ENCODE results near the gene ISM2.

ISM2 gene

DNA sequence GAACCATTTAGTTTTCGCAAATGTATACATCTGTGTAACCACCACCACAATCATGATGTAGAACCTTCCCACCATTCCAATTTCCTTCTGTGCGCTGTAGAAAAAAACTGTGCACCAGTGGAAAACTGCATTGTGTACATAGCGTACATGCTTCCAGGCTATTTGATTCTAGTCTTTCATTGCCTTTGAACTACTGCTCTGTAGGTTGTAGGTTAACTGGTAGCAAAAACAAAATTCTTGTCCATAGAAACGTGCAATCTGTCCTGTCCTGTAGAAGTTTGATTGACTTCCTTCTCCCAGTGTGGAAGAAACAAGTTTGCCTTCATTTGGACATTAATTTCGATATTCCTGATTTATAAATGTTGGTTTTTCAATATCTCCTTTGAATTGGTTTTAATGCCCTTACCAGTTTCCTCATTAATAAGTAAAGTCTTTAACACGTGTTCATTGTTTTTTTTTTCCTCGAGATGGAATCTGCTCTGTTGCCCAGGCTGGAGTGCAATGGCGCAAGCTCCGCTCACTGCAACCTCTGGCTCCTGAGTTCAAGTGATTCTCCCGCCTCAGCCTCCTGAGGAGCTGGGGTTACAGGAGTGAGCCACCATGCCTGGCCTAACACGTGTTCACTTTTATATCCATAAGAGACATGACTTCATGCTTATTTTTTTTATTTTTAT is 3.6 kb upstream of the ISM2 start:
- TF ChIP-seq, protein P1, sequence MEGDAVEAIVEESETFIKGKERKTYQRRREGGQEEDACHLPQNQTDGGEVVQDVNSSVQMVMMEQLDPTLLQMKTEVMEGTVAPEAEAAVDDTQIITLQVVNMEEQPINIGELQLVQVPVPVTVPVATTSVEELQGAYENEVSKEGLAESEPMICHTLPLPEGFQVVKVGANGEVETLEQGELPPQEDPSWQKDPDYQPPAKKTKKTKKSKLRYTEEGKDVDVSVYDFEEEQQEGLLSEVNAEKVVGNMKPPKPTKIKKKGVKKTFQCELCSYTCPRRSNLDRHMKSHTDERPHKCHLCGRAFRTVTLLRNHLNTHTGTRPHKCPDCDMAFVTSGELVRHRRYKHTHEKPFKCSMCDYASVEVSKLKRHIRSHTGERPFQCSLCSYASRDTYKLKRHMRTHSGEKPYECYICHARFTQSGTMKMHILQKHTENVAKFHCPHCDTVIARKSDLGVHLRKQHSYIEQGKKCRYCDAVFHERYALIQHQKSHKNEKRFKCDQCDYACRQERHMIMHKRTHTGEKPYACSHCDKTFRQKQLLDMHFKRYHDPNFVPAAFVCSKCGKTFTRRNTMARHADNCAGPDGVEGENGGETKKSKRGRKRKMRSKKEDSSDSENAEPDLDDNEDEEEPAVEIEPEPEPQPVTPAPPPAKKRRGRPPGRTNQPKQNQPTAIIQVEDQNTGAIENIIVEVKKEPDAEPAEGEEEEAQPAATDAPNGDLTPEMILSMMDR (IDR thresholded peaks at IDR 0.05; ENCODE audit: low read depth, low read length), result no peak
- Histone ChIP-seq H3K27me3 (ENCODE audit: insufficient read depth, low read depth, severe bottlenecking) (peaks cover 16% of the 10 kb centered on the region), H3K27ac (no peak overlapping the region), H3K4me3 (ENCODE audit: low read depth, low read length) (no peak overlapping the region), H3K36me3 (no peaks in the 10 kb centered on the region), H3K9me3 (ENCODE audit: severe bottlenecking) (no peaks in the 10 kb centered on the region)
- DNase-seq, result no peak

- no peak for DNase-seq
- TF ChIP-seq, protein P1 (IDR thresholded peaks at IDR 0.05; ENCODE audit: low read depth, low read length), result no peak
- H3K4me3 ChIP-seq (ENCODE audit: low read depth, low read length), result peak overlapping the region; percentile 65
- H3K27me3 ChIP-seq (ENCODE audit: insufficient read depth, low read depth, severe bottlenecking), result peaks cover 16% of the 10 kb centered on the region
- H3K36me3 ChIP-seq, result no peaks in the 10 kb centered on the region
- H3K27ac ChIP-seq, result no peak overlapping the region
- H3K9me3 ChIP-seq (ENCODE audit: severe bottlenecking), result no peaks in the 10 kb centered on the region
Measured at GRCh38 chr14:77498984-77499527, 440 bp upstream of the ISM2 start.

GRCh38 chr14:77495334-77495733 is 3.3 kb downstream of the ISM2 start:
- Histone ChIP-seq H3K36me3 (no peaks in the 10 kb centered on the region), H3K27ac (no peak overlapping the region), H3K9me3 (ENCODE audit: severe bottlenecking) (no peaks in the 10 kb centered on the region), H3K27me3 (ENCODE audit: insufficient read depth, low read depth, severe bottlenecking) (peaks cover 16% of the 10 kb centered on the region), H3K4me3 (ENCODE audit: low read depth, low read length) (no peak overlapping the region)
- TF ChIP-seq, protein P1 (IDR thresholded peaks at IDR 0.05; ENCODE audit: low read depth, low read length), result no peak
- DNase-seq, result no peak

DNA sequence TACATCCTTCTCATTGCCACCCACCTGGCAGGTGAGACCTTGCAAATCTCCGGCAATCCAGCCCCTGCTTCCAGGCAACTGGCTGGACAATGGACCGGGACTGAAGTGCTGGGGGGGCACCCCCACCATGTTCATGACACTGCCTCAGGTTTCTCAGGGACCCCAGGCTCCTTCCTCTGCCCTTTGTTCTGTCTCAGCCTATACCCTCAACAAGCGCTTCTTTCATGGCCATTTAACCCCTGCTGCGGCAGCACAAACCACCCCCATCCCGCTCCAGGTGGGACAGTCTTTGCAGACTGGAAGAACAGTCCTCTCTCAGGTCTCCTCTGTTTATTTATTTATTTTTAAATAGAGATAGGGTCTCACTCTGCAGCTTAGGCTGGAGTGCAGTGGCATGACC is 7.6 kb downstream of the ISM2 start:
- Histone ChIP-seq H3K9me3 (ENCODE audit: severe bottlenecking) (no peaks in the 10 kb centered on the region), H3K36me3 (no peaks in the 10 kb centered on the region), H3K27ac (no peak overlapping the region), H3K4me3 (ENCODE audit: low read depth, low read length) (no peak overlapping the region), H3K27me3 (ENCODE audit: insufficient read depth, low read depth, severe bottlenecking) (no peaks in the 10 kb centered on the region)
- no peak for DNase-seq
- TF ChIP-seq, protein P1 (IDR thresholded peaks at IDR 0.05; ENCODE audit: low read depth, low read length), result no peak

DNA sequence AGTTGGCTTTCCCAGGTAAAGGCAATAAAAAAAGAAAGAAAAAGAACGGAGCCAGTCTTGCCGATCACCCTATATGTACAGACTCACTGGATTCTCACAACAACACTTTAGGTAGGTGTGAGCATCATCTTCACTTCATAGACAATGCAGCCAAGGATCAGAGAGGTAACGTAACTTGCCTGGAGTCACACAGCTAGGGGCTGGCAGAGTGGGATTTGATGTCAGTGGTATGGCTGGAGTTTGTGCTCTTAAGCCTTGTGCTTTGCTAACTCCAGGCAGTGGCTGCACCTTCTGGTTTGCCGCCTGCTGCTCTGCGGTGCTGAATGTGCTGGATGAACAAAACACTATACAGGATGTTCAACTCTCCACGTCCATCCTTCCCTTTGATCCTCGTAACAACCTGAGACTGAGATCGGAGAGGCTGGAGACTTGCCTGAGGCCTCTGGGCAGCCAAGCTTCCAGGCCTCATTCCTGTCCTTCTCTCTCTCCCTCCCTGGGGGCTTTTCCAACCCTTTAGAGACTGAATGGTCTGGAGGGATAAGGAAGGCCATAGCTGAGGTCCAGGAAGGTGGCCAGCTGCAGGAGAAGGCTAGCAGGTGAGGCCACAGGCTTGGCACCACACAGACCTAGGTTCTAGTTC is 8.1 kb downstream of the ISM2 start:
- DNase-seq, result no peak
- TF ChIP-seq, protein P1 (IDR thresholded peaks at IDR 0.05; ENCODE audit: low read depth, low read length), result no peak
- no peak overlapping the region for H3K27ac ChIP-seq
- no peak overlapping the region for H3K4me3 ChIP-seq (ENCODE audit: low read depth, low read length)
- H3K9me3 ChIP-seq (ENCODE audit: severe bottlenecking), result no peaks in the 10 kb centered on the region
- no peaks in the 10 kb centered on the region for H3K27me3 ChIP-seq (ENCODE audit: insufficient read depth, low read depth, severe bottlenecking)
- no peaks in the 10 kb centered on the region for H3K36me3 ChIP-seq

All from WERI-Rb-1 (cell line).